DMS79 treated with DMSO at 0.1 percent for 48 hours (cell line): Measurements from ENCODE around the gene PDYN.
"Not testable (repeated sequence)": the region's sequence is repeated elsewhere in the genome, so short reads cannot be mapped to it uniquely, and the experiment has no call there.

Source experiments
- DNase-seq: peaks from one replicate; lab custom pipeline; 2025; lab: John Stamatoyannopoulos, UW

PDYN gene

DNA sequence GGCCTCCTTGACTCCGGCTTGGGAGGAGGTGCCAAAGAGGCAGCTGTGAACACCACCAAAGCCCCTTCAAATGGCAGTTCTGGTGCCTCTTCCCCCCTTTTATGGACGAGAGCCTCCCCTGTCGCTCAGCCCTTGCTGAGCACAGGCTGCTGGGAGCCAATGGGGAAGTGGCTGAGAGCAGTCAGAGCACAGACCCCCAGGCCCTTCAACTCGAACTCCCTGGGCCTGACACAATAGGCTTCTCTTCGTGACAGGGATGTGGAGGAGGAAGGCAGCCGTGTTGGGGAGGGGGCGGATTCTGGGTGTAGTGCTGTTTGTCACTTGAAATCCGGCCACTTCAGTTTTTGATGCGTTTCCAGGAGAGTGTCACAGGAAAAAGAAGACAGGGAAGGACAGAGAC, at the start of gene PDYN:
Gene PDYN (minus strand): TSS at position 73 of the 400 bp plus-strand sequence. CDS start 10,974 bp downstream, outside the sequence.
- DNase-seq = no peak

DNA sequence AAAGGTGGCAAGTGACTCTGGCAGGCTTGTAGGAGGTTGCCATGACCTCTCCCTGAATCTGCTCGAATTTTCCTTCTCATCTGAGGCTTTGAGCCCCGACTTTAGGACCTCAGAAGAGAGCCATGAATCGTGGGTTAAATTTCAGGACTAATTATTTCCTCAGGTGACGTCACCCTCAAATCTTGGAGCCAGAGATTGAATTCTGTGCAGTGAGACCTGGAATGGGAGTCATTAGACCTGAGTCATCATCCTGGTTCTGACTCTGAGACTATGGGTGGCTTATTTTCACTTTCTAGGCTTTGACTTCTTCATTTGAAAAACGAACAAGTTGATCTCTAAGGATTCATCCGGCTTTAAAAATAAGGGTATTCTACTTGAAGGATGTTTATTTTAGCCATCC, 48.5 kb upstream of the PDYN start:
- no peak for DNase-seq

DNA sequence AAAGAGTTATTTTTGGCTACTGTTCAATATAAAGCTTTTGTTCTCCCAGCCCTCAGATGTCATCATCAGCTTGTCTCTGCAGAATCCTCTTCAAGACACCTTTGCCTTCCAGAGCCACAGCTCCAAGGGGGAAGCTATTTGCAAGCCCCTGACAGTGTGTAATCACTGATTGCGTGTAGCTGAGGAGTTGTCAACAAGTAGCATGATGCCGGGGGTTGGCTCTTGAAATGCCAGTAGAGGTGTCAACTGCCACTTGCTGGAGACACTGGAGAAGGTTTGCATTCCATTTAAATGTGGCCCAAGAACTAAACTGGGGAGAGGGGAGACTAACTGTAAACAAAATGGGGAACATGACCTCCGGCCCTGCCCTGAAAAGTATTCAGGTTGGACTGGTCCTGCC, 44.3 kb upstream of the PDYN start:
- DNase-seq = no peak

DNA sequence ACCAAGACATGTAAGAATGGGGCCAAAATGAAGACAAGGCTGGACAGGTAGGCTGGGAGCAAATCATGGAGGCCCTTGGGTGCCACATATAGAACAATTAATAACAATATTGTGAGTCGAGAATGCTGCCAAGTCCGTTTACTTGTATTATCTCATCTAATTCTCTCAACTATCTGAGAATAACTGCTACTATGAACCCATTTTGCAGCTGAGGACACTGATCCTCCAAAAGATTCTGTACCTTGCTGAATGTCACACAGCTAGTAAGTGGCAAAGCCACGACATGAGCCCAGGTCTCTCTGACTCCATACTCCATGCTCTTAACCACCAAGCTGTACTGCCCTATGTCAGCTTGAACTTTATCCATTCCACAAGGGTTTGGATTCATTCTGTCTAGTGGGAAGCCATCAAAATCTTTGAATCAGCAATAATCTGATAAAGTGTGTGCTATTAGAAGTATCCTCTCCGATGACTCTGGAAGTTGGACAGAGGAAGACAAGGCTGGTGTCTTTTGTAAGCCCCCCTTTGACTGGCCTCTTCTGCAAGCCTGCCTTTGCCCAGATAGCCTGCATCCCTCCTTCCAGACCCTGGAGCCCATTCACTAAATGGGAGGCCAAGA, 43.5 kb upstream of the PDYN start:
- DNase-seq = no peak

DNA sequence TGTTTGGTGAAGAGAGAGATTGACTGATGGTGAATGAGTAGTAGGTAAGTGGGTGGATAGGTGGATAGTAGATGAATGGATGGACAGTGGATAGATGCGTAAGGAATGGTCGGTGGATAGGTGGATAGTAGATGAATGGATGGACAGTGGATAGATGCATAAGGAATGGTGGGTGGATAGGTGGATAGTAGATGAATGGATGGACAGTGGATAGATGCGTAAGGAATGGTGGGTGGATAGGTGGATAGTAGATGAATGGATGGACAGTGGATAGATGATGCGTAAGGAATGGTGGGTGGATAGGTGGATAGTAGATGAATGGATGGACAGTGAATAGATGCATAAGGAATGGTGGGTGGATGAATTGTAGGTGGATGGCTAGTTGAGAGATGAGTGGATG, 42.5 kb upstream of the PDYN start:
- DNase-seq = not testable (repeated sequence)

DNA sequence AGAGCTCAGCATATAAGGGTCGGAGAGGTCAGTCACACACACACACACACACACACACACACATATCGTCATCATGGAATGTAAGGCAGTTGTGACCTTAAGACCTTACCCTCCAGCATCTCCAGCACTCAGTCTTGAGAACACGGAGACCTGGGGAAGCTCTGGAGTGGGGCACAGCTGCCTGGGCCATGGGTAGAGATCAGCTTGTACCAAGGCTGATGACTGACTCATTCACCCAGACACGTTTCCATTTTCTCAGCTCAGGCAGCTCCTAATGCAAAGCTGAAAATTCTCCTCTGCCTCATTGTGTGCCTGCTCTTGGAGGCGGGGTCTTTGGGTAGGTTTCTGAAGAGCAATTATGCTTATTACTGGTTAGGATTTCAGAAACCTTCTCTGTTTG, 38.3 kb upstream of the PDYN start:
- no peak for DNase-seq

DNA sequence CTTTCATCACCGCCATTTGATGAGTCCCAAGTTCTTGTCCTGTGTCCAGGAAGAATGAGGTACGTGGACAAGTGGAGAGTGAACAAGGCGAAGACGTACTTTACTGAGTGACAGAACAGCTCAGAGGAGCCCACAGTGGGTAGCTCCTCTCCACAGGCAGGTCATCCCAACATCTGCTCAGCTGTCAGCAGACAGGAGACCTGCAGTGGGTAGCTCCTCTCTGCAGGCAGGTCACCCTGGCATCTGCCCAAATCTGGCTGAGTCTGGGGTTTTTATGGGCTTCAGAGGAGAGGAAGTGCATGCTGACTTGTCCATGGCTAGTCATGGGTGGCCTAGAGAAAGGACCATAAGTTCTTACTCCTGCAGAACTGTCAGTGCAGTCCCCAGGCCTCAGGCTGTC, 32.7 kb upstream of the PDYN start:
- no peak for DNase-seq

DNA sequence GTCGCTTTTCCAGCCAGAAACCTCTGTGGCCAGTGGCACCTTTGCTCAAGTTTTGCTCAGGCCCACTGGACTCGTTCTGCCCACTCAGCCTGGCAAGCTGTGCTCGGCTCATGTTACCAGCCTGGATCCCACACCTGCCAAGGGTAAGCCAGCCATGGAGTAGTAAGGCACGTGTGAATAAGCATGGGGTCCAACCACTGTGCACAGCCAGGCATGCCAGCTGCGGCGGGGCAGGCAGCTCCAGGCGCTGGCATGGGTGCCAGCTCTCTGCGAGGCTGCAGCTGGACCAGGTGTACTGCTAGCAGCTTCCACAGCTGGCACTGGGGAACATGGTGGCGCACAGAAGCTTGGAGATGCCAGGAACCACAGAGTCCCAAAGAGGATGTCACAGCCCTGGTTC, 32.1 kb upstream of the PDYN start:
- DNase-seq = no peak

DNA sequence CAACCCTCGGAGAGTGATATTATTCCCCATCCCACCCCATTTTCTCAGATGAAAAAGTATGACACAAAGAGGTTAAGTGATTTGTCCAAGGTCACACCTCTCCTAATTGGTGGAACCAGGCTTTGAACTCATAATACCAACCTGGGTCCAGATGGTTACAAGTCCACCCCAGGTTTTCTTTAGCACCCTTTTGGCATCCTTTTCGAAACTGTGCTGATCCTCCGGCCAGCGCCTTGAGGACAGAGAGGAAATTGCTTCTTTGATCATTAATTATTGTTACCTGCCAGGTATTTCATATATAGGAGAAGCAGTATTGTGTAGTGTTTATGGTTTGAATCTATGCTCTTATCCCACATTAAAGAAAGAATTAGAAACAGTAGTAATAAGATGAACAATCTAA, 29.3 kb upstream of the PDYN start:
- DNase-seq = no peak

DNA sequence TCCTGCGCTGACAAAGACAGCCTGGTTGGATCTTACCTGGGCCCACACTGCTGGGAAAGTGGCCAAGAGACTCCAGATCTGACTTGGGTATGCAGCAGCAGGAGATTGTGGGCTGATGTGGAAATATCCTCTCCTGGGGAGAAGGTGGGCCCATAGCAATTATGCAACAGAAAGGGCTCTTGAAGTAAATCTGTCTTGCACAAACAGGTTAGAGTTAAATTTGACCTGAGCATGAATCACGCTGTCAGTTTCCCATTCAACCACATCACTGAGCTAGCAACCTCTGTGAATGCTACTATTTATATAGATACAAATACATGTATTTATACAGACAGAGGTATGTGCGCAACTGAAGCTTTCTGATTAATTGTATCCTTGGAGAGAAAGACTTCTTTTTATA, 28.3 kb upstream of the PDYN start:
- no peak for DNase-seq

DNA sequence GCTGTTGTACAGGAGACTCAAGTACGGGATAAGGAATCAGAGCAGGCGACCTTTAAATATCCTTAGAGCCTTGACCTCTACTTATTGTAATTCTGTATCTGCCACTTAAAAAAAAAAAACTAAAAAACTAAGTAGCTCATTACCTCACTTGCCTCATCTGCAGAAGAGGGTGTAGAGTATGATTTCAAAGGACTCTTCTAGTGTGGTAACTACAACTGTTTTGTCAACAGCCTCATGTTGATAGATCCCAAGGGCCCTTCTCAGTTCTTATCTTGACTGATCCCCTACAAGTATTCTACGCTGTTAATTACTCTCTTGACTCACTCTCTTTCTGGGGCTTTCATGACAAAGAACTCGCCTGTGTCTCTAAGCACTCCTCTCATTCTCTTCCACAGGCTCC, 16.7 kb upstream of the PDYN start:
- peak; percentile 53 for DNase-seq

DNA sequence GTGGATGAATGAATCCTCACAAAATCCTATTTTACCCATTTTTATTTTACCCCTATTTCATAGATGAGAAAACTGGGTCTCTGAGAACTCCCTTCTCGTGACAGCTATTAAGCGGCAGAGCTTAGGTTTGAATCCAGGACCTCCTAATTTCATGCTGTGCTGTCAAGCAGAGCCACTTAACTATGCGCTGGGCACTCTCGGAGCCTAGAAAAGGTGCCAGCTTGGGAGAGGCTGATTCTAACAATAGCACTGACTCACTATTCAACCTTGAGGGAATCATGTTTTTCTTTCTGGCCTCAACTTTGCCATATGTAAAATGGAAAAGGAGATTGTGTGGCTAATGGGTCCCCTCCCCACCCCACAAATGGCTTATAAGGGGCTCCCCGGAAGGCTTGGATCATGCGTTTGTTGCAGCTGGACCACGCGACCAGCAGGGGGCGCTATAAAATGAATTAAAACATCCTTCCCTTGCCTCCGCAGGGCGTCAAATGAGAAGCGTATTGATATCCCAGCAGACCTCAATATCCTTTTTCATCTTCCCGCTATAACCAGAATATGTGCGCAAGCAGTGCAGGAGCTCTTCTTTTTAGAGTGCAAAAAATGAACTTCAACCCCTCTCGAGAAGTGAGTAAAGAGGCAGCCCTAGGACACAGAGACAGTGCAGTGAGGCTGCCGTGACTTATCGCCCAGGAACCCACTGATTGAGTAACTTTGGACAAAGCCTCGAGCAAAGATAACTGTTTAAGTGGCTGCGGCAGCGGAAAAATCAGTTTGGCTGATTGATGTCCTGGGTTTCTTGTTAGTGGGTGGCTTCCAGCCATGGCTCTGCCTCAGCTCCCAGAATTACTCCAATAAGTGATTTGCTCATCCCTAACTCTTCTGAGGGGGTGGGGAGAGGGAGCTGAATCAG, 12.8 kb upstream of the PDYN start:
- no peak for DNase-seq

DNA sequence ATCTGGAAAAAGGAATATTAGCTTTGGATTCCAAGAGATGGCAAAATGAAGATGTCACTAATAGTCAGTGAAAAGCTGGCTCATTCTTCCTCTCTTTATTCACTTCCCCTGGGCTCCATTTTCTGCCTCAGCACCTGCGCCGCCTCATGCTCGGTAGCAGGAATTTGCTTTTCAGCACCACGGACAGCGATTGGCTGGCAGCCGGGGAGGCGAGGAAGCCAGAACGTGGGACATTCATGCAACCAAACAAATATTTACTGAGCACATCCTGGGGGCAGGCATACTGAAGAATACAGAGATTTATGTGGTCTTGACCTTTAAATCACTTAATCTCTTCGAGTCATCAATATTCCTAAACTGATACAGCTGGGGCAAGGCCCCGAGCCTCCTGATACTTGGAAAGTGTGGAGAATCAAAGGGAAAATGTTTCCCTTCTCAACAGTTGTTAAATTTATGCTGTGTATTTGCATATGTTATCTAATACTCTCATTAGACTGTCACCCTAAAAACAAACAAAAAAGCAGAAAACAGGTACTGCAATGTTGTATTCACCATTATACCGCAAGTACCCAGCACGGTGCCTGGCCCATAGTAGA, 12.1 kb upstream of the PDYN start:
- DNase-seq = no peak

DNA sequence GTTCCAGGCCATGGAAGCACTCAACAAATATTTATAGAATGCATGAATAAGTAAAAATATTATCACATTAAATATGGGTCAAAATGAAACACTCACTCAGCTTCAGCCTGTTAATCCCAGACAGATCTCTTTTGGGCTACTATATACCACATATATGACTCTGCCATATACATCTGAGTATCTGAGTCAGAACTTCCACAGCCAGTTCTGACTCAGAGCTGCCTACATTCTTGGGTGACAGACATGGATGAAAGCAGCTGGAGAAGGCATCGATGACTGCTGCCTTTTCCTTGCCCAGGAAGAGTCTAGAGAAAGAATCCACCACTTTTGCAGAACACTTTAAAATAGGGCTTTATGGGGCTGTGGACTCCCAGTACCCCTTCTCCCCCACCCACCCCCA, 11.5 kb upstream of the PDYN start:
- no peak for DNase-seq

DNA sequence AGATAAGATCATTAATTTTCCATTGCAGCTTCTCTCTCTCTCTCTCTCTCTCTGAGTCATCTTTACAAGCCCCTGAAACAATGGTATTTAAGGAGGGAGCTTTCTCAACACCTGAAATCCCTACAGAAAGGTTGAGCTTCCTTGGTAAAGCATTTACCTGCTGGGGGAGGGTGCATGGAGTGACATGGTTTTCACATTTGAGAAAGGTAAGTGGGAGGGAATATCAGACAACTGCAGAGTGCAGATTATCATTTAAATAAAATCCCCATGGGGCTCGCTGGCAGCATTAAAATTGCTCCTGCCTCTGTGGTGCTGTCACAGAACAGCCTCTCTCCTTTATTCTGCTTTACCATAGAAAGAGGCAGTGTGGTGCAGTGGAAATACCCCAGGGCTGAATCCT, 10.3 kb upstream of the PDYN start:
- DNase-seq = no peak

DNA sequence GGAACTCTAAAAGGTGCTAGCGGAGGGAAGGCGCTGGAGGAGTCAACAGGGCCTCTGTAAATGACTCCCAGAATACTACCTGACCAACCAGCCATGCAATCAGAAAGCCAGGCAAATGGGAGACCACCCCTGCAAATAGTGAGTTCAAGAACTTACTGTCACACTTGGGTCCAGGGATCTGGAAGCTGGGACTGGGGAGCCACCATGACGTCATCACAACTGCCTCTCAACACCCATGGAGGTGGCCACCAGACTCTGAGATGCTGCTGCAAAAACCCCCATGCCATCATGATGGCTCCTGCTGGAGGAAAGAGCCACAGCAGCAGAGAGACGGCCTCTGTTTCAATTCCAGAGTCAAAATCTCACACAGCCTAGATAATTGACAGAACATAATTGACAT, 8.5 kb upstream of the PDYN start:
- no peak for DNase-seq

DNA sequence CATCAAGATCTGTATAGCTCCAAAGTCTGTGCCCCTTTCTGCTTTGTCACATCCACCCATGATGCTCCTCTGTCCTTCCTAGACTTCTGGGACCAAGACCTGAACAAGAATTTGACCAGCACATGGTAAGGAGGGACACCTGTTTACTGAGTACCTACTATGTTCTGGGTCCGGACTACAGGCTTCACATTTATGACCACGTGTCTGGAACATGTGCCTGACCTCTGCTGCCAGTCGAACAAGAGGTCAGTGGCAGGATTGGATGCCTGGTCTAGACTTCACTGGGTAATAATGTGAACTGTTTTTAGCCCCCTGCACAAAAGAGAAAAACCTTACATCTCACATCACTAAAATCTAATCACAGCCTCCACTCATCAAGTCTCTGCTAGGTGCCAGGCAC, 7.3 kb upstream of the PDYN start:
- DNase-seq = no peak

DNA sequence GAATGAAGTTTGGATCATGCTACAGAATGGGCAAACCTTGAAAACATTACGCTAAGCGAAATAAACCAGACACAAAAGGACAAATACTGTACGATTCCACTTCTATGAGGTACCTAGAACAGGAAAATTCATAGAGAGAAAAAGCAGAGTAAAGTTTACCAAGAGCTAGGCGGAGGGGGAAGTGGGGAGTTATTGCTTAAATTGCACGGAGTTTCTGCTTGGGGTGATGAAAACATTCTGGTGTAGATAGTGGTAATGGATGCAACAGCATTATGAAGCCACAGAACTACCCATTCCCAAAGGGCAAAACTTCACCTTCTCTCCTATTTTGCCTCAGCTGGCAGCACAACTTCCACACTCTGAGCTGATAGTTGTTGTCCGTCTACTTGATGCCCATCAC, 6.4 kb upstream of the PDYN start:
- DNase-seq = no peak

DNA sequence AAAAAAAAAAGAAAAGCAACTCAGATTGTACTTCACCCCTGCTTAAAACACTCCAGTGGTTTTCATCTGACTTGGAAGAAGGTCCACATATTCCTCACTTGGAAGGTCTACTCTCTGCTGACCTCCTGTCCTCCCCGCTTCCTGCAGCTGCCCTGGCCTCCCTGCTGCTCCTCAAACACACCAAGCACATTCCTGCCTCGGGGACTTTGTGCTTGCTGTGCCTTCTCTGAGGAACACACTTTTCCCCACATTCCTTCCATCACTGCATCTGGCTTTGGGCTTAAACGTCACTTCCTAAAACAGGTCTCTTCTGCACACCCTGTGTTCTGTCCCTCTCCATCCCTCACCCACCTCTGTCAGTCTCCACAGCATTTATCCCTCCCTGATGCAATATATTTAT, 4.9 kb upstream of the PDYN start:
- no peak for DNase-seq

DNA sequence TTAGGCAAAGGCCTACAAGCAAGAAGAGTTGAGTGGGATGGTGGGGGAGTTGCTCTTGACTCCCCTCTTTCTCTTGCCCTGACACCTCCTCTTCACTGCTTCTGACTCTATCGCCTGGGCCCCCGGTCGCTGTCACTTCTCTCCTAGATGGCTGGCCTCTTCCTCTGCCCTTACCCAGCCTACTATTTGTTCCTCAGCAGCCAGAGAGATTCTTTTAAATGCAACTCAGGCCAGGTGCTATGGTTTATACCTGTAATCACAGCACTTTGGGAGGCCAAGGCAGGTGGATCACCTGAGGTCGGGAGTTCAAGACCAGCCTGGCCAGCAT, 4.3 kb upstream of the PDYN start:
- DNase-seq = no peak

DNA sequence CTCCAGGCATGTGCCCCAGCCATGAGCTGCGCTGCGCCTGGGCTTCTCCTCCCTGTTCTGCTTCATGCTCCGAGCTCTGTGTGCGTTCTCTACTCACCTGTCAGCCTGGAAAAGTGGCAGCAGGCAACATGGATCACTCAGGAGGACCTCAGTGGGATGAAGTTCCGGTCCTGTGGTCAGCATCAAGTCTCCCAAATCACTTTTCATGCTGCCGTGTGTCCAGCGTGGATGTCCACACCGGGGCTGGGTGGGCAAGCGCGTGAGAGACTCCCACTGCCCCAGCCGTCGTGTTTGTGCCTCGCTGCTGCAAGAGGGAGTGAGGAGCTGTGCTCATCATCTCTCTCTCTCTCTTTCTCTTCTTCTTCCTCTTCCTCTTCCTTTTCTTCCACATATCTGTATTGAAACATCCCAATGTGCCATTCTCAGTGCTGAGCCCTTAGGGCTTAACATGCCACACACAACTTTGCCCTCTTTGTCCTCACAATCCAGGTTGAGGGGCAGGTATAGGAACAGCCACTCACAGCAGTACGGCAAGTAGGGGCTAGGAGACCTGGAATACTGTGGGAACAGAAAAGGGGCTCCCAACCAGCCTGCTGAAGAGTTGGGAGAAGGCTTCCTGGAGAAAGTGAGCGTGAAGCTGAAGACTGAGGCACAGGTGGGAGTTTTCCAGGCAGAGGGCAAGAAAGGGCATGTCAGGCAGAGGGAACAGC, 3.8 kb upstream of the PDYN start:
- no peak for DNase-seq

DNA sequence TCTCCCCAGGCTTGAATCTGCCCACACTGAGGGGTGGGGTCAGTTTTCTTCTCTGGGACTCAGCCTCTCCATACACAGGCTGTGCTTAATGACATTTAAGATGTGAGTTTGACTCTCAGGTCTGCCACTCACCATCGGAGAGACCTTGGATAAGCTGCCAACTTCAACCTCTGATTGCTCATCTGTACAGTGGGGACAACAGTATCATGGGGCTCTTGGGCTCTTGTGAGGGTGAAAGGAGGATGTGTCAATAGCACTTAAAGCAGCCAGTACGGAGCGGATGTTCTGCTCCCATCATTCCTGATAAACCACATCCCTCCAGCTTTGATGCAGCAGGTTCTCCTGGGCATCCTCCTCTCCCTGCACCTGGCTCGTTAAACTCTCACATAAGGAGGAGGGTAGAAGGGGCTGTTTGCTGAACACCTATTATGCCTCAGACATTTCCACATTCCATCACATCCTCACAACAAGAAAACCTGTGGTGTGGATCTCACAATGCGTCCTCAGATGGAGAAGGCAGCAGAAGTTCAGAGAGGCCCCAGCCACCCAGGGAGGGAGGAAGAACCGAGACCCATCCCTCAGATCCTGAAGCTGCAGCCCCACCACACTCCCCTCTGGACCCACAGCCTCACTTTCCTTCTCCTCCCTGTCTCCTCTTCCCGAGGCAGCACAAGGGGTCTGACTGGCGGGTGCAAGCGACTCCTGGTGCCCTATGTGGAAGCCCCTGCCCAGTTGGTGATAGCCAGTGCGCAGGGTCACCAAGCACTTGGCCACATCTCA, 1.9 kb upstream of the PDYN start:
- DNase-seq = no peak
